Upper lobe of left lung (tissue), 6 donors: Measurements from ENCODE around the gene OPRM1. TPM values are rescaled to one million over a fixed set of nuclear protein-coding genes. Genes with fewer than 3 reads are reported as not detected.

Source experiments
- ATAC-seq, 2 donors: fragments of 200-7000 bp; cut with Tn5 transposase; one replicate each; pipeline ENCODE4 v1.9.1; 2022; ENCODE audit warnings: mild to moderate bottlenecking in 2 of 2, moderate library complexity in 2 of 2; ENCODE audit not compliant: low FRiP score in 2 of 2
- DNase-seq, 2 donors: peaks; one replicate each; pipeline ENCODE4 v3.0.0-alpha.2; 2019 to 2020
- H3K27ac ChIP-seq, 4 donors: fragments of 200-600 bp; sonication (generic); one replicate each; pipeline ENCODE4 v1.5.1; 2016 to 2019
- H3K27me3 ChIP-seq, 4 donors: fragments of 200-600 bp; sonication (generic); one replicate each; pipeline ENCODE4 v1.5.1; 2017 to 2019
- H3K36me3 ChIP-seq, 4 donors: fragments of 200-600 bp; sonication (generic); one replicate each; pipeline ENCODE4 v1.5.1; 2016 to 2019
- H3K4me1 ChIP-seq, 4 donors: fragments of 200-600 bp; sonication (generic); one replicate each; pipeline ENCODE4 v1.5.1; 2018 to 2019
- H3K4me3 ChIP-seq, 4 donors: fragments of 200-600 bp; sonication (generic); one replicate each; pipeline ENCODE4 v1.5.1; 2017 to 2019; ENCODE audit warnings: mild to moderate bottlenecking in 2 of 4, moderate library complexity in 1 of 4
- H3K9me3 ChIP-seq, 4 donors: fragments of 200-600 bp; sonication (generic); one replicate each; pipeline ENCODE4 v1.5.1; 2018 to 2019
- EP300 ChIP-seq, 4 donors: sonication (generic); formaldehyde crosslinking; IDR thresholded peaks; one replicate each; pipeline ENCODE4 v1.5.1; 2017; ENCODE audit warnings: antibody characterized with exemption in 4 of 4, control low read depth in 2 of 4
- POLR2A ChIP-seq, 4 donors: fragments of 450-650 bp; IDR thresholded peaks; one replicate each; pipeline ENCODE4 v1.5.1; 2016 to 2017; ENCODE audit warnings: antibody characterized with exemption in 4 of 4, mild to moderate bottlenecking in 2 of 4
- POLR2AphosphoS5 ChIP-seq, 2 donors: sonication (generic); formaldehyde crosslinking; IDR thresholded peaks; one replicate each; pipeline ENCODE4 v1.5.1; 2017; ENCODE audit warnings: antibody characterized with exemption in 2 of 2
- WGBS, 2 donors: methylation state at CpG; one replicate each; pipeline ENCODE4 v1.1.5; 2017 to 2018; 5-methylcytosine and 5-hydroxymethylcytosine counted together
- total RNA-seq, 6 donors: library from RNA; depleted of rRNA in 4 of 6; stranded (reverse); fragments of >200 nt in 4 of 6; gene quantifications; one replicate each; pipeline versions ENCODE4 v1.1.0 to v1.2.1, GENCODE V29; 2016 to 2021
- TF ChIP-seq, protein P1 (sequence below), 6 experiments: fragments of 450-650 bp in 4 of 6; fragments of 200-600 bp in 2 of 6; sonication (generic) in 2 of 6; IDR thresholded peaks; one replicate each; pipeline ENCODE4 v1.5.1; 2016 to 2019; ENCODE audit warnings: antibody characterized with exemption in 6 of 6
- donor health status: DM: no; HTN: no; CAD: no; lungs with moderate emphysema.
- donor health status: DM: no; HTN: yes; CAD: no; lungs with severe emphysema.

The OPRM1 gene
- total RNA-seq, 6 donors from 2014 or later, result not detected

GRCh38 chr6:154206996-154207395, 168.0 kb downstream of the OPRM1 start:
- DNase-seq, result no peak
- WGBS, 2 donors, result 67 to 68% methylated on average over 4 of the region's 4 CpGs
- Histone ChIP-seq H3K9me3 (no peaks in the 10 kb centered on the region), H3K27me3 (no peaks in the 10 kb centered on the region), H3K4me3 (no peak overlapping the region), H3K36me3 (peaks cover 0 to 1% (median 0%) of the 10 kb centered on the region in 4 donors), H3K27ac (no peak overlapping the region), H3K4me1 (no peaks in the 10 kb centered on the region)
- no peak for TF ChIP-seq POLR2AphosphoS5 (IDR thresholded peaks at IDR 0.05)
- TF ChIP-seq, protein P1, sequence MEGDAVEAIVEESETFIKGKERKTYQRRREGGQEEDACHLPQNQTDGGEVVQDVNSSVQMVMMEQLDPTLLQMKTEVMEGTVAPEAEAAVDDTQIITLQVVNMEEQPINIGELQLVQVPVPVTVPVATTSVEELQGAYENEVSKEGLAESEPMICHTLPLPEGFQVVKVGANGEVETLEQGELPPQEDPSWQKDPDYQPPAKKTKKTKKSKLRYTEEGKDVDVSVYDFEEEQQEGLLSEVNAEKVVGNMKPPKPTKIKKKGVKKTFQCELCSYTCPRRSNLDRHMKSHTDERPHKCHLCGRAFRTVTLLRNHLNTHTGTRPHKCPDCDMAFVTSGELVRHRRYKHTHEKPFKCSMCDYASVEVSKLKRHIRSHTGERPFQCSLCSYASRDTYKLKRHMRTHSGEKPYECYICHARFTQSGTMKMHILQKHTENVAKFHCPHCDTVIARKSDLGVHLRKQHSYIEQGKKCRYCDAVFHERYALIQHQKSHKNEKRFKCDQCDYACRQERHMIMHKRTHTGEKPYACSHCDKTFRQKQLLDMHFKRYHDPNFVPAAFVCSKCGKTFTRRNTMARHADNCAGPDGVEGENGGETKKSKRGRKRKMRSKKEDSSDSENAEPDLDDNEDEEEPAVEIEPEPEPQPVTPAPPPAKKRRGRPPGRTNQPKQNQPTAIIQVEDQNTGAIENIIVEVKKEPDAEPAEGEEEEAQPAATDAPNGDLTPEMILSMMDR (IDR thresholded peaks at IDR 0.05), result no peak
- no peak for TF ChIP-seq EP300 (IDR thresholded peaks at IDR 0.05)
- TF ChIP-seq POLR2A (IDR thresholded peaks at IDR 0.05), result no peak
- no peak for ATAC-seq

DNA sequence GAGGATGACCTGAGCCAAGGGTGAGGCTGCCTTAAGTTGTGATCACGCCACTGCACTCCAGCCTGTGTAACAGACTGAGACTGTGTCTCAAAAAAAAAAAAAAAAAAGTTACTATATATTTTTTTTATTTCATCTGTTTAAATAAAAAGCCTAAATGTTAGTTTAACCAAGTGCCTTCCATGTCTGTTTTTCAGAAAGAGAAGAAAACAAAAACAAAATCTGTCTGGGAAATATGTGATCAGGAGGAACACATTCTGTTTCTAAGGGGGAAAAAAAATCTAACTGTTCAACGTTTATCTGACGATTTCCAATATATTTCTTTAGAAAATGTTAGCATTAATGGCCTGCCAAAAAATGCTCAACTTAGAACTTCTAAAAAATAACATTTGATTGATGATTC, 170.5 kb downstream of the OPRM1 start:
- no peak for DNase-seq
- 59 to 65% methylated on average over 3 of the region's 3 CpGs for WGBS, 2 donors
- H3K4me1 ChIP-seq, result no peaks in the 10 kb centered on the region
- ATAC-seq, result no peak
- H3K27ac ChIP-seq, result no peak overlapping the region
- H3K4me3 ChIP-seq, result no peak overlapping the region
- no peaks in the 10 kb centered on the region for H3K27me3 ChIP-seq
- H3K9me3 ChIP-seq, result no peaks in the 10 kb centered on the region
- H3K36me3 ChIP-seq, result peaks cover 0 to 2% (median 0%) of the 10 kb centered on the region in 4 donors
- TF ChIP-seq EP300 (IDR thresholded peaks at IDR 0.05), result no peak
- no peak for TF ChIP-seq POLR2A (IDR thresholded peaks at IDR 0.05)
- TF ChIP-seq POLR2AphosphoS5 (IDR thresholded peaks at IDR 0.05), result no peak
- TF ChIP-seq, protein P1 (IDR thresholded peaks at IDR 0.05), result no peak

DNA sequence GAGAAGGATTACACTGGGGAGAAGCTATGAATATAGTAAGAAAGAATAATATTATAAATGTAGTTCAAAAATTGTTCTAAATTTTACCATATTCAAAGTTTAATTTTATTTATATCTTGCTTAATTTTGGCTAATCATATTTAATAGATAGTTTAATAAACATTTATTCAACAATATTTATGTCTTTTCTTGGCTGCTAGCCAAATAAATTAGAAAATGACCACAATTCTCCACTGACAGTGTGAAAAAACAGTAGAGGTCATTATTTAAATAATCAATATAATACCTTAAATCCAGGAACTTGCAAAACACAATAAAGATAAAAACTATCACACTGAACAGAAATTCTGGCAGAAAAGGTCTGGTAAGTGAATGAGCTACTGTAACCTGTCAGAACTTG, 171.6 kb downstream of the OPRM1 start:
- DNase-seq (no peak), ATAC-seq (no peak)
- Histone ChIP-seq H3K9me3 (no peaks in the 10 kb centered on the region), H3K4me1 (no peaks in the 10 kb centered on the region), H3K36me3 (peaks cover 0 to 2% (median 0%) of the 10 kb centered on the region in 4 donors), H3K4me3 (no peak overlapping the region), H3K27me3 (no peaks in the 10 kb centered on the region), H3K27ac (no peak overlapping the region)
- TF ChIP-seq POLR2A (IDR thresholded peaks at IDR 0.05), result no peak
- no peak for TF ChIP-seq POLR2AphosphoS5 (IDR thresholded peaks at IDR 0.05)
- TF ChIP-seq EP300 (IDR thresholded peaks at IDR 0.05), result no peak
- TF ChIP-seq, protein P1 (IDR thresholded peaks at IDR 0.05), result no peak

DNA sequence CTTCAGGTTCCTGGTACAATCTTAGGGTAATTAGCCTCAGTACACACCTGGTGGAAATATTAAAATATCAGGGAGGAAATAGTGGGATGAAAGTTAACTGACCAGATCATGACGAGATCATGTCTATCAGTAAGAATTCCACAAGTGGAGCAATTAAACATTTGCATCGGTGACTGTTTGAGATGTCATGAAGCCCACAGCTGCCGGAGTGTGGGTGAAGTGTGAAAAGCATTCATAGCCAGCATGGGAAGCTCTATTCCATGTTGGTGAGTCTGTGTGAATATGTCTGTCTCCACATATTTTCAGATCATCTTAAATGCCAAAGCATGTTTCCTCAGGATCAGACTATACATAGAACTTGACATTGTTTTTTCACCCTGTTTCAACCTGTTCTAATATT, 174.7 kb downstream of the OPRM1 start:
- no peak for ATAC-seq
- 89 to 98% methylated on average over 3 of the region's 3 CpGs for WGBS, 2 donors

DNA sequence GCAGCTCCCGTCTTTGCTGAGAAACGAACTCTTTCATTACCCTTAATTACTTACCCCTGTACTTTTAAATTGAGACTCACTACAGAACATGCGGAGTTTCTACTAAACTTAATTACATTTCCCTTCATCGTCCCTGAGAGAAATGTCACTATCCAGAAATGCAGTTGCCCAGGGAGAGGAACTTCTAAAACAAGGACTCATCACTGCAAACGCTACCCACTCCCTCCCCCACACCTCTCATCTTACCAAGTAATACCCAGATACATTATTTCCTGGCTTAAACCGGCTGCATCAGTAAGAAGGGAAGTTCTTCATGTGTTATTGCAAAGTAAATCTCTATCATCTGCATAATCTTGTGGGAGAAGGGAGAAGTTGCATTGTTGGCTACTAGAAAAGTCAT, 179.3 kb downstream of the OPRM1 start:
- TF ChIP-seq POLR2AphosphoS5 (IDR thresholded peaks at IDR 0.05) (no peak), EP300 (IDR thresholded peaks at IDR 0.05) (no peak), POLR2A (IDR thresholded peaks at IDR 0.05) (no peak)
- TF ChIP-seq, protein P1 (IDR thresholded peaks at IDR 0.05), result no peak
- Histone ChIP-seq H3K27me3 (no peaks in the 10 kb centered on the region), H3K36me3 (no peaks in the 10 kb centered on the region), H3K27ac (no peak overlapping the region), H3K9me3 (no peaks in the 10 kb centered on the region), H3K4me3 (no peak overlapping the region), H3K4me1 (no peaks in the 10 kb centered on the region)
- ATAC-seq, result no peak
- no peak for DNase-seq
- WGBS, 2 donors, result 58 to 64% methylated on average over 6 of the region's 6 CpGs

More for the DNA sequence above, 174.7 kb downstream of the OPRM1 start:
- no peak for TF ChIP-seq EP300 (IDR thresholded peaks at IDR 0.05)
- TF ChIP-seq, protein P1 (IDR thresholded peaks at IDR 0.05), result no peak
- no peak for TF ChIP-seq POLR2A (IDR thresholded peaks at IDR 0.05)
- no peak for TF ChIP-seq POLR2AphosphoS5 (IDR thresholded peaks at IDR 0.05)
- no peak overlapping the region for H3K4me3 ChIP-seq
- no peaks in the 10 kb centered on the region for H3K4me1 ChIP-seq
- DNase-seq, result no peak
- H3K9me3 ChIP-seq, result no peaks in the 10 kb centered on the region
- no peak overlapping the region for H3K27ac ChIP-seq
- peaks cover 0 to 2% (median 0%) of the 10 kb centered on the region in 4 donors for H3K36me3 ChIP-seq
- no peaks in the 10 kb centered on the region for H3K27me3 ChIP-seq
